ENCODE measurements around the gene ANOS1.

- no peak for TF ChIP-seq POLR2AphosphoS5 (IDR thresholded peaks at IDR 0.05)
- no peak for TF ChIP-seq CTCF (IDR thresholded peaks at IDR 0.05; ENCODE audit: poor library complexity, severe bottlenecking)
- TF ChIP-seq TAF1 (IDR thresholded peaks at IDR 0.05; ENCODE audit: low read depth): no peak
- no peak for TF ChIP-seq EP300 (conservative IDR thresholded peaks at IDR 0.05; ENCODE audit: poor library complexity, severe bottlenecking)
- TF ChIP-seq REST (IDR thresholded peaks at IDR 0.05; ENCODE audit: borderline replicate concordance): no peak
Measured at GRCh38 chrX:8629871-8630270, 102.1 kb downstream of the ANOS1 start.
